Measurements from ENCODE around the gene MAGI3. TPM values are rescaled to one million over a fixed set of nuclear protein-coding genes. Genes with fewer than 3 reads are reported as not detected.

Gene MAGI3
- total RNA-seq, 4 donors from 2014 or later = 7.6 to 19.3 (median 15.6) TPM

GRCh38 chr1:113517983-113518382, 127.7 kb downstream of the MAGI3 start:
- TF ChIP-seq, protein P1, sequence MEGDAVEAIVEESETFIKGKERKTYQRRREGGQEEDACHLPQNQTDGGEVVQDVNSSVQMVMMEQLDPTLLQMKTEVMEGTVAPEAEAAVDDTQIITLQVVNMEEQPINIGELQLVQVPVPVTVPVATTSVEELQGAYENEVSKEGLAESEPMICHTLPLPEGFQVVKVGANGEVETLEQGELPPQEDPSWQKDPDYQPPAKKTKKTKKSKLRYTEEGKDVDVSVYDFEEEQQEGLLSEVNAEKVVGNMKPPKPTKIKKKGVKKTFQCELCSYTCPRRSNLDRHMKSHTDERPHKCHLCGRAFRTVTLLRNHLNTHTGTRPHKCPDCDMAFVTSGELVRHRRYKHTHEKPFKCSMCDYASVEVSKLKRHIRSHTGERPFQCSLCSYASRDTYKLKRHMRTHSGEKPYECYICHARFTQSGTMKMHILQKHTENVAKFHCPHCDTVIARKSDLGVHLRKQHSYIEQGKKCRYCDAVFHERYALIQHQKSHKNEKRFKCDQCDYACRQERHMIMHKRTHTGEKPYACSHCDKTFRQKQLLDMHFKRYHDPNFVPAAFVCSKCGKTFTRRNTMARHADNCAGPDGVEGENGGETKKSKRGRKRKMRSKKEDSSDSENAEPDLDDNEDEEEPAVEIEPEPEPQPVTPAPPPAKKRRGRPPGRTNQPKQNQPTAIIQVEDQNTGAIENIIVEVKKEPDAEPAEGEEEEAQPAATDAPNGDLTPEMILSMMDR (IDR thresholded peaks at IDR 0.05) = no peak
- no peak for ATAC-seq (ENCODE audit: low FRiP score)
- DNase-seq (ENCODE audit: low spot score) = no peak

- TF ChIP-seq, protein P1 (IDR thresholded peaks at IDR 0.05) = no peak
- no peak for ATAC-seq (ENCODE audit: low FRiP score)
- DNase-seq (ENCODE audit: low spot score) = no peak
Observed at GRCh38 chr1:113519556-113519955, 129.2 kb downstream of the MAGI3 start.

GRCh38 chr1:113530021-113530420, 139.7 kb downstream of the MAGI3 start:
- TF ChIP-seq, protein P1 (IDR thresholded peaks at IDR 0.05) = no peak
- ATAC-seq (ENCODE audit: low FRiP score) = no peak
- no peak for DNase-seq (ENCODE audit: low spot score)

- DNase-seq (ENCODE audit: low spot score) = no peak
- TF ChIP-seq, protein P1 (IDR thresholded peaks at IDR 0.05) = no peak
- no peak for ATAC-seq (ENCODE audit: low FRiP score)
Observed at GRCh38 chr1:113531321-113531720, 141.0 kb downstream of the MAGI3 start.

- ATAC-seq (ENCODE audit: low FRiP score) (no peak), DNase-seq (ENCODE audit: low spot score) (no peak)
- TF ChIP-seq, protein P1 (IDR thresholded peaks at IDR 0.05) = no peak
Observed at GRCh38 chr1:113533061-113533460, 142.7 kb downstream of the MAGI3 start.

DNA sequence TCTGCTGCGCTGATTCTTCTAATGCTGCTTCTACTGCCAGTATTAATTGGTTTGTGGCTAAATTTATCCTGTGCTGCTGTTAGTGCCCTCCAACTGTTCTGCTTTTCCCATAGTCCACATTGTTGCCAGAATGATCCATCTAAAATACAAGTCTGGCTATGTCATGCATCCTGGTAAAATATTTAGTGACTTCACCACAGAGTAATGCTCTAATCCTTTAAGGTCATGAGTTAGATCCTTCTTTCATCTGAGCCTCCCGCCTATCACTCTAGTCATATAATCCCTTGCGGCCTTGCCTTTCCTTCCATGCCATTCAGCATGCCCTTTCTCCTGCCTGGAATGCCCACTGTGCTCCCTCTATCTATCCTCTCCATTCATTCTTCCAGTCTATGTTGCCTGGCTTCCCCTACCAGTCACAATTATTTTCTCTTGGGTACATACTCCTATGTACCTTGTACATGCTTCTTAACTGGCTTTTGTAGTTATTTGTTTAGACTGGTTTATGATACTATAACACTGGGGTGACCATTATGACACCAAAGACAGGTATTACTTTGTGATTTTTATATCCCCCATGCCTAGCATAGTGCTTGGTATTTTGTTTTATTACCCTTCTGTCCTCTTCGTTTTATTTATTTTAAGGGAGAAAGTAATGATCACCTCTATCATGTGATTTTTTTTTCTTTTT, 144.0 kb downstream of the MAGI3 start:
- TF ChIP-seq, protein P1 (IDR thresholded peaks at IDR 0.05) = no peak
- ATAC-seq (ENCODE audit: low FRiP score) = no peak

GRCh38 chr1:113534875-113535274, 144.6 kb downstream of the MAGI3 start:
- TF ChIP-seq, protein P1 (IDR thresholded peaks at IDR 0.05) = no peak
- DNase-seq (ENCODE audit: low spot score) = no peak
- ATAC-seq (ENCODE audit: low FRiP score) = no peak

More for the DNA sequence above, 144.0 kb downstream of the MAGI3 start:
- DNase-seq (ENCODE audit: low spot score) = no peak
